HG03354 (cell line): Measurements from ENCODE around the gene BHMT.

Source experiments
- ATAC-seq: cut with Tn5 transposase; IDR thresholded peaks from one replicate; pipeline ENCODE4 v1.9.1; 2021; ENCODE audit warnings: mild to moderate bottlenecking; ENCODE audit not compliant: unreplicated experiment, poor library complexity, severe bottlenecking

The BHMT gene, protein sequence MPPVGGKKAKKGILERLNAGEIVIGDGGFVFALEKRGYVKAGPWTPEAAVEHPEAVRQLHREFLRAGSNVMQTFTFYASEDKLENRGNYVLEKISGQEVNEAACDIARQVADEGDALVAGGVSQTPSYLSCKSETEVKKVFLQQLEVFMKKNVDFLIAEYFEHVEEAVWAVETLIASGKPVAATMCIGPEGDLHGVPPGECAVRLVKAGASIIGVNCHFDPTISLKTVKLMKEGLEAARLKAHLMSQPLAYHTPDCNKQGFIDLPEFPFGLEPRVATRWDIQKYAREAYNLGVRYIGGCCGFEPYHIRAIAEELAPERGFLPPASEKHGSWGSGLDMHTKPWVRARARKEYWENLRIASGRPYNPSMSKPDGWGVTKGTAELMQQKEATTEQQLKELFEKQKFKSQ

DNA sequence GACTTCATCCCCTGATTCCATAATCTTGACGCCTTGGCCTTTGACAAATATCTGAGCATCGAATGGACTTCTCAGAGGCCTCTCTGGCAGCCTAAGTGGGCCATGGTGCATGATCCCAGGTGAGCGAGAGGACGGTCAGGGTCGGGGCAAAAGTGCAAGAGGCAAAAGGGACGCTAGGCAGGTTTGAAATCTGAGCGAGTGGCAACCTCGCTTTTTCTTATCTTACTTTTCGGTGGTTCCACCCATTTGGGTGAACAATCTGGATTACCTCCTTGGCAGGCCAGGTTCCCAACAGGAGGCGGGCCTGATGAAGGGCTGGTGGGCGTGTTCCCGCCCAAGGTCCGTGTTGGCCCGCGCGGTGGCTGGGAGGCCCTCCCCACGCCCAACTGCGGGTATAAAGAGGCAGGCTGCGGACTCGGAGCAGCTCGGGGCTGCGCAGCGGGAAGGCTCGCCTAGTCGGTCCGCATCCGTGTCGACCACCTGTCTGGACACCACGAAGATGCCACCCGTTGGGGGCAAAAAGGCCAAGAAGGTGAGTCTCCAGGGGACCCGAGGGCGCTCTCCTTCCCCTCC, at the start of gene BHMT:
Gene BHMT, plus strand, starts transcription at position 423 of the 573 bp plus-strand sequence. Its CDS starts 77 bp downstream, at position 500.
- no peak for ATAC-seq

DNA sequence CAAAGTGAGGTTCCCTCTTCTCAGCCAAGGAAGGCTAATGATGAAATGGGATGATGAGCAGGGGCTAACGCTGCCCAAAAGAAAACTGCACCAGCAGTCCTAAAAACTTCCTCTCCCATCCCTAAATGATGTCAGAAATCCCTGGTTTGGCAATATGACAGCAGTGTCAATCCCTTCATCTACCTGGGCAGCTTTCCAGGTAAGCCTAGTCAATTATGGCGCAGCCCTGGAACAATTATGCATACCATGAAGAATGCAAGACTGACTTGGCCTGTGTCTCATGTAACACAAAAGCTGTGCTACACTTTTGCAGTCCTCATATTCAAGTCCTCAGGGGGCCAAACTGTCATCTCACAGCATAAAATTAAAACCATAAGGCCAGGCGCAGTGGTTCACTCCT, 49.2 kb upstream of the BHMT start:
- no peak for ATAC-seq

DNA sequence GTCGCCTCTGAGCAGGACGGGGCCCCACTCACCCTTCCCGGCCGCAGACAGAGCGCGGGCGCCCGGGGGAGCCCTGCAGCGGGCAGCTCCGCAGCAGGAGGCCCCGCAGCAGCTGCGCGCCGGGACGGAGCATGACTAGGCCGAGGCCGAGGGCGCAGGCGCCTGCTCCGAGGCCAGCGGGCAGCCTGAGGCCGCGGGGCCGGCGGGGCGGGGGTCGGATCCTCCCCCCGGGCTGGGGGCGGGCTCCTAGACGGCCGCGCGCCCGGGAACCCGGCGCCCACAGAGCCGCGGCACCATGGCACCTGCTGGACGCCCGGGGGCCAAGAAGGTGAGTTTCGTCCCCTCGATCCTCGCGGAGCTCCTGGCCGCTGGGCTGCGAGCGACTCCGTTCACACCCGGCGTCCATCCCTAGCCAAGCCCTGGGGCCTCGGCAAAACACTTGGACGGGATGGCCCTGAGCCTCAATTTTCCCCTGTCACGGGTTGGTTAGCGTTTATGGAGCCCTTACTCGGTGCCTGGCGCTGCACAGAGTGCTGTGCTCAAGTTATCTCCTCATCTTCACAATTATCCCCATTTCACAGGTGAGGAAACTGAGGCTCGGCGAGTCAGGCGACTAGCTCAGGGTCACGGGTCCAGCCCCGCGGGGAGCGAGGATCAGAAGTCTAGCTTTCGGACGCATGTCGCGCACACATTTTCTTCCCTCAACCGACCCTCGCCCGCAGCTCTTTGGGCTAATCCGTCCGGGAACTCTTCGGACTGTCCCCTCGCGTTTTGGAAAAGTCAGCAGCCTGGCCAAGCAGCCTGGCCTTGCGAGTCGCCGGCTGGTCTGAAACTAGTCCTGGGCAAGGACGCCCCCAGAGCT, 41.9 kb upstream of the BHMT start, which contains the start of the genes BHMT2 and DMGDH:
Gene BHMT2, plus strand, starts transcription at position 280 of the 862 bp plus-strand sequence. Its CDS starts 16 bp downstream, at position 296.
Gene DMGDH, minus strand, starts transcription at position 187 of the 862 bp plus-strand sequence. Its CDS starts 54 bp downstream, at position 133.
- ATAC-seq: no peak

DNA sequence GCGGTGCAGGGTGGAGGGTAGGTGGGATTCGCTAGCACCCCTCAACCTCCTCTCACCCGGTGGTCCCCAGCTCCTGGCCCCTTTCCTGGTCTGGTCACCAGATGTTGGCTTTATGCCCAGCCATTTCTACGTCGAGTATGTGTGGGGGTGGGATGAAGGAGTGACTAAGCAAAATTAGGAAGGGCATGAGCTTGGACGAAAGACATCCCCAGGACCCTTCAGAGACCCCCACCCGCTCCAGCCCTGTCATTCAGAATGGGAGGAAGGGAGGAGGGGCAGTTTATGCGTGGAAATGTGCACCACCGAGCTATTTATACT, 41.3 kb upstream of the BHMT start:
- no peak for ATAC-seq

DNA sequence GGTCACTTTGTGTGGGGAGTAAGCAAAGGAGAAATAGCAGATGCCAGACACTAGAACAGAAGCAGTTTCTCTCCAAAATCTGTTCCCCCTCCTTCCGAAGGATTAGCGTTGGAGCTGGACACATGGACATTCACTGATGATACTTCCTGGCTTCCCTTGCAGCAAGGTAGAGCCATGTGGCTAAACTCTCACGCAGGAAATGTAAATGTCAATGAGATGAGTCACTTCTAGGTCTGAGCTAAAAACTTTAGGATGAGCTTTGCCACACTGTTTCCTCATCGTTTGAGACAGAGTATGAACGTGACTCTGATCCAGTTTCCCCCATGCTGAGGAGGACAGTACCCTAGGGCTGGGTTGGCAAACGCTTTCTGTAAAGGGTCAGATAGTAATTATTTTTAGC, 37.0 kb upstream of the BHMT start:
- no peak for ATAC-seq

DNA sequence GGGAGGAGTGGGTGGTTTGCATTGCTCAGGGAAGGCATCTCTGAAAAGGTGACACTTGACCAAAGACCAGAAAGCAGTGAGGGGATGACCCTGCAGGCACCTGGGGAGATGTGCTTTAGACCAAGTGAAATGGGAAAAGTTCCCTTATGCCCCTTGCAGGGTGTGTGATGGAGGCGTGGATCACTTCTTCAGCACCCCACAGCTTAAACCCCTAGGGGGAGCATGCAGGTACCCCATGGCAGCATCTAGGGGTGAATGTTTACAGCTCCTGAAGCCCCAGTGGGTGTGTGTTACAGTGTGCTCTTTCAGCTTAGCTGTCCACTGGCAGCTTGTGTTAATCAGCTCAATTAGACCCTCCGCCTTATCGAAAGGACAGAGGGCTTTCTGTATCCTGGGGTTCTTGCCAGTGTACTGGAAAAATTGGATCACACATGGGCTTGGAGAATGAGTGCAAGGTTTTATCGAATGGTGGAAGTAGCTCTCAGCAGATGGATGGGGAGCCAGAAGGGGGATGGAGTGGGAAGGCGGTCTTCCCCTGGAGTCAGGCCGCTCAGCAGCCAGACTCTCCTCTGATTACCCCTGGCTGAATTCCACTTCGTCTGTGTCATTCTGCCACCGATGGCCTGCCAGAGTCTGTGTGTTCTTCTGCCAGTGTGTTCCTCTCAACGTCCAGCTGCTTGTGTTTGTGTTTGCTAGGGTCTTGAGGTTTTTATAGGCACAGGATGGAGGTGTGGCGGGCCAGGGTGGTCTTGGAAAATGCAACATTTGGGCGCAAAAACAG, 35.8 kb upstream of the BHMT start:
- ATAC-seq: no peak

DNA sequence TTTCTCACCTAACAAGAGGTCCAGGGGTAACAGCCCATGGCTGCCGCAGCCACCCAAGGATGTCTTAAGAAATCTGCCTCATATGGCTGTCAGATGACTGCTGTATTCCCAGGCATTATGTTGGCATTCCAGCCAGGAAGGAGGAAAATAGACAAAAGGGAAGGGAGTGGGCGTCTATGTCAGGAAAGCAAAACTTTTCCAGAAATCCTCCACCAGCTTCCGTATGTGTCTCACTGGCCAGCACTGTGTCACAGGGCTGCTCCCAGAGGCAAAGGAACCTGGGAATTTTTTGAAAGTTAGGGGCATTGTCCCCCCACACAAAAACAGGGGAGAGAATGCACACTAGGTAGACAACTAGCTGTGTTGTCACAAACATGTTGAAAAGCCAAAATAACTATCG, 34.8 kb upstream of the BHMT start:
- ATAC-seq: no peak

DNA sequence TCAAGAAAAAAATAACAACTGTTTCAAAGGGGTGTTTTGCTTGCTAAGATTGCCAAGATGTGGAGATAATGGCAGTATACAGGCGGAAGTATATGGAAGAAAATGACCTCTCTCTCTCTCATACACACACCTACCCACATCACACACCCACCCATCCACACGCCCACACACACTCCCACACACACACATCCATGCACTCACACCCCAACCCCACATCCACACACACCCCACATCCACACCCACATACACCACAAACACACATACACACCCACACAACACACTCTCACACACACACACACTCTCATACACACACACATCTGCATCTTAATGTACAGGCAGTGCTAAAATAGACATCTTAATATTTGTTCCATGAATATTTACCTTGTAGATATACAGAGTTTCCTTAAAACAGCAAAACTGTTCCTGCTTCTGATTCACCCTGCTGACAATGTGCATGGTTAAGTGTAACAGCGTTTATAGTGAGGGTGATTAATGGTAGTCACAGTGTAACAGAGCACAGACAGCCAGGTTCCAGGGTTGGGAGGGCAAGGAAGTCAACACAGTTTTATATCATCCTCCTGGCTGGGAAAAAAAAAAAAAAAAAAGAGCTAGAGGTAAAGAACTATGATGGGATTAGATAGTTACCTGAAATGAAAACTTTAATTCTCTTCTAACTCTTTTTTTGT, 33.8 kb upstream of the BHMT start:
- no peak for ATAC-seq

DNA sequence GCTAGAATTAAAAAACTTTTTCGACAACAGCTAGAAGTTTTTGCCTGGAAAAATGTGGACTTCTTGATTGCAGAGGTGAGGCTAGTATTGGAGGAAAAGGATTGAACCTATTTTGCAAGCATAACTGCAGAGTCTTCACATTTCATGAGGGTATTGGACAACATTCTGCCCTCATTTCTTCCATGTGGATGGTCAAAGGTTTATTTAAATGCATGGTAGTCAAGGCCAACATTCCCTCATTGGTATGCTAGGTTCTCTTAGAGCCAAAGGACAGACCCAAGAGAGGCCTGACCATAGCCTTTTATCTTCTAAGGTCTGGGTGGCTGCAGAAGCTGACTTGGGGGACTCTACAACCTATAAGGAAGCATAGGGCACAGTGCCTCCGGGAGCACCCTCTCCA, 30.8 kb upstream of the BHMT start:
- no peak for ATAC-seq

DNA sequence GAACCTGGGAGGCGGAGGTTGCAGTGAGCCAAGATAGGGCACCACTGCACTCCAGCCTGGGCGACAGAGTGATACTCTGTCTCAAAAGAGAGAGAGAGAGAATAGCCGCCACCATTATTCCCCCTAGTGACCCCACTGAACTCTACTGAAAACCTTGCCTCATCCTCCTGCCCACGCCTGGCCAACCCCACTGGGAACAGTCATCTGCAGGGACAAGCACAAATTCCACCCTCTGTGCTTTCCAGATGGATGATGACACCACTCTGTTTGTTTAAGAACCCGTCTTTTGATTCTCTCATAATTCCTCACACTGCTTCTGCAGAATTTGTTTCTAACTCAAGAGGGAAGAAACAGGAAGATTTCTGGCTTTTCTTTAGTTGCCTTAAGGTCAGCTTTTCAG, 29.8 kb upstream of the BHMT start:
- no peak for ATAC-seq

DNA sequence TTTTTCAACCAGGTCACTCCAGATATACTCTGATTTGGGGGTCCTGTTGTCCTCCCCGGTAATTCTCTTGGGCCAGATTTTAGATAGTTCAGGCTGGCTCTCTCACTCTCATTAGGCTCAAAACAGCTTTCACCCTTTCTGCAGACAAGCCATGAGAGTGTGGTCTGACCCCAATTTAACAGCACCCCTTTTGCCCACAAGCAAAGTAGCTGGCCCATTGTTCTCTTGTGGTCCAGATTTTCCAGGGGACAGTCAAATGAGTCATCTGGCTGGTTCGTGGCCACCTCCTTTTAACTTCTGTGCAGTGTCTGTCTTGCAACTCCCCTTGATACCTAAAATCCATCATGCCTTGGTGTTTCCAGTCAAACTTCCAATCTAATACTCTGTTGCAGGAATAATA, 25.5 kb upstream of the BHMT start:
- no peak for ATAC-seq

DNA sequence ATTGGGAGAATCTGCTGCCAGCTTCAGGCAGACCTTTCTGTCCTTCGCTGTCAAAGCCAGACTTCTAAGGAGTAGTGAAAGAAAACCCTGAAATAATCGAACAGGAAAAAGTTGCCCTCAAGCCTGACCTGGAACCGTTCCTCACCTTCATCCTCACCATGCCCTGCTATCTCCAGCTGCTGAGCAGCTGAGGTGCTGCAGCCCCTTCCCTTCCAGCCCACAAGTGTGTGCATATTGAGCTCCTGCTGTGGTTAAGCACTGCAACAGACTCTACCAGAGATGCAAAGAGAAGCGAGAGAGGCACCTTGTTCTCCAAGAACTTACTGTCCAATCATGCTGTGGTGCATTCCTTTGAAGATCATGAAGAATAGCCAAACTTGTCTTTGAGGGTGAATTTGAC, 23.1 kb upstream of the BHMT start:
- ATAC-seq: no peak

DNA sequence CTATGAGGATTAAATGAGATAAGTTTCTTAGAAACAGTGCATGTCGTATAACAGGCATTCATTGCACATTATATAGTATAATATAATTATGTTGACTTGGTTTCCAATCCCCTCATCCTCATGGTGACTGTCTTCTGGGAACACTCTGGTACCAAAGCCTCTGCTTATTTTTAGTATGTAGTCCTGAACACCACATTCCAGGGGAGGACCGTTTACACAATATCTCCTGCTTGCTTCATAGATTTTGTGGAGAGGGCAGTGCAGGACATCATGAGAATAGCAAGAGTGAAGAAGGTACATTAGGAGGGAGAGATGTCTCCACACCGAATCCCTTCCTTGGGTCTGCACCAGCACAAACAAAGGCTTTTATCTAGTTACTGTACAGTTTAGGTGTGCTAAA, 20.5 kb upstream of the BHMT start:
- ATAC-seq: no peak

DNA sequence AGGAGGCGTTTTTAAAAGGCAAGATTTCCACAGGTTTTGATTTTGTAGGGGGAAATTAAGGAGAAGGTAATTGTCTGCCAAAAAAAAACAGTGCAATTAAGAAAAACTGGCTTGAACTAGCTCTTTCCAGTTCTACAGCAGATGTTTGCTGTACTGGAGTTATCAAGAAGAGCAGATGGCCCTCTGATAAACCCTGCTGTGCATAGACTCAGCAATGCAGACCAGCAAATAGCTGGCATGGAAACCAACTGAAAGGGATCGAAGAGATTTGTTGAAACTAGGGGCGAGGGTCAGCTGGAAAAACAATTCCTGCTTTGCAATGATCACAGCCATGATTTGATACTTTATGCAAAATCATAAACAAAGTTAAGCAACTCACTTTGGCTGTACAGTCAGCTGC, 17.8 kb upstream of the BHMT start:
- no peak for ATAC-seq

DNA sequence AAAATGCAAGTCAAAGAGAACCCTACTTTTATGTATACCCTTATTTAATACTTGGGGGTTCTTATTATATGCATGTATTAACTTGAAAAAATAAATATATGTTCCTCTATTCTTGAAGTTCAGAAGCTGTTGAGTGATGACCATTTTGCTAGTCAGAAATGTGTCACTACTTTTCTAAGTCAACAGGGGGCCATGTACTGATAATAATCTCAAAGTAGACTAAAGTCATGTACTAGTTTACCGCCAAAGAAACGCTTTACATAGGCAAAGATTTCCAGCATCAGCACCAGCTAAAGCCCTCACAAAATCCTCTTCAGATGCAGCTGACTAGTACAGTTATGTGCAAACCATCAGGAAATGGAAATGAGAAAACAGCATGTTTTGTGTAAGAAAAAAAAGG, 5.7 kb upstream of the BHMT start:
- no peak for ATAC-seq

DNA sequence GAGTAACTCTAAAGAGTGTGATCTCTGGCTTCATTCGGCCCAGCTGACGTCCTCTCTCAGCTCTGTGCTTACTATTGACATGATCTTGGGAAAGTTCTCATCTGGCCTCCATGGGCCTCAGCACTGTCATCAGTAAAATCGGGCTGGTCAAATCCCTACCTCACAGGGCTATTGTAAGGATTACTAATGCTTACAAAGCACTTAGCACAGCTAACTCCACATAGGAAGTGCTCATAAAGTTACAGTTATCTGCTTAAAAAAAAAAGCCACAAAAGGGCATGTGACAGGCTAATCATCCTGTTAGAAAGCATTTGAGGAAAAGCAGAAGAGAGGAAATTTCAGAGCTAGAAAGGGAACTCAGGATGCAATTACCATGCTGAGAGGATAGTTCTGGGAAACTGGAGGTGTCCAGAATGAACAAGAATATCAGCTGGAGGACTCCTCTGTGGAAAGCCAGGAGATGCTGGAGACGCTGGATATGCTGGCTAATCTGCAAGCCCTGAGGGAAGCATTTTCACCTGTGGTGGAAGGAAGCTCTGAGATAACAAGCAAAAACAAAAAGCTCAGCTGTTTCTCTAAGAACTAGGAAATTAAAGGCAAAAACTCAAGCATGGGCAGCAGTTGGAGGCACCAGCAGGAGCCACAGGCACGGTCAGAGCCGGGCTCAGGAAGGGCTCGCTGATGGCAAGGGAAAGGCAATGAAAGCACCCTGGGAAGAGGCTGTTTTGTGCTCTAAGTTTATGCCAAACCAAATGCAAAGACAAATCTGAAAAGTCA, 4.4 kb upstream of the BHMT start:
- ATAC-seq: no peak

DNA sequence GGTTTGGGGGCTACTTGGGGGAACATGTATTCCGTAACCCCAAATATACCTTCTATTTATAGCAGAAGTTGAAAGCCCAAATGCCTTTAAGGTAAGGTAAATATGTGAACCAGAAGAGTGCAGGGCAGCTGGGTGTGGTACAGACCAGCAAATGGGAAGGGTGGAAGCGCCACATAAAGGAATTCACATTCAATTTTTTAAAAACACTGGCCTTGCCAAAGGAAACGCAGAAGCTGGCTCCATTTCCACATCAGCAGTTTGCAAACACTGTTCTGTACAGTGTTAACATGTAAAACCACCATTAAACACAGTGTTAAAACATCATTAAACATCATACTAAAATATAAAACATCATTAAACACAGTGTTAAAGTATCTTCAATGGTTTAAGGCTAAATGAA, 3.5 kb upstream of the BHMT start:
- ATAC-seq: no peak

DNA sequence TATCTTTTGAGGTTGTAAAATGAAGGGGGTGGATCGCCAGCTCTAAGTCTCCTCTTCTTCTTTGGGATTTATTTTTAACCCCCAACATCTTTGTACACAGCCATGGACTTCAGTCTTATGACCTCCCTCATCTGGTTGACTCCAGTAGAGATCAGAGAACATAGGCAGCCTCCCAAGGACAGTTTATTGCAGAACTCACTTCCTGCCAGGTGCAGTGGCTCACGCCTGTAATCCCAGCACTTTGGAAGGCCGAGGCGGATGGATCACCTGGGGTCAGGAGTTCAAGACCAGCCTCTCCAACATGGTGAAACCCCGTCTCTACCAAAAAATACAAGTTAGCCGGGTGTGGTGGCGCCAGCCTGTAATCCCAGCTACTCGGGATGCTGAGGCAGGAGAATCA, 2.8 kb upstream of the BHMT start:
- ATAC-seq: no peak
